ENCODE results near the gene NCAM2. TPM values are rescaled to one million over a fixed set of nuclear protein-coding genes. Genes with fewer than 3 reads are reported as not detected.

NCAM2 gene
- total RNA-seq, 3 donors from 2014 or later: 2.9 to 14.1 (median 4.0) TPM

DNA sequence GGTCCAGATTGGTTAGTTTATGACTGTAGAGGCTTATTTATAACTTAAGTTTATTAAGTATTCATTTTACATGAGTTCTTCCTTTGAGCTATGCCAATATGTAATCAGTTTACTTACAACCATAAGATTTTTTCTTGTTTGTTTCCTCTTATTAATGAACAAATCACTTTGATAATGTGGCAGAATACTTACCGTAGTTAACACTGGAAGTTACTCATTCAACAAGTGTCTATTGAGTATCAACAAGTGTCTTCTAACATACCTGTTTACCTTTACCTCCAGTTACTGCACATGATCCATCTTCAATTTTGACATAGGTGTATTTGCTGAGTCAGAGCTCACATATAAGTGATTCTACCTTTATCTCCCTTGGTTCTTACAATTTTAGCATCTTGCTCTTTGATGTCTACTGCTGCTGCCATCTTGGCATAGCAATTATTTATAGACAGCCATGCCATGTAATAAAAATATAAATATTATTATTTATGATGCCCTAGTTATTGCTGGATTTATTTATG lies 205.7 kb downstream of the NCAM2 start:
- ATAC-seq (no peak), DNase-seq (no peak)
- intact Hi-C loops (cut with DNase I, micrococcal nuclease): no loop called here
- H3K4me1 ChIP-seq (ENCODE audit: low read depth): no peaks in the 10 kb centered on the region
- H3K36me3 ChIP-seq (ENCODE audit: low read depth): no peaks in the 10 kb centered on the region
- no peak overlapping the region for H3K4me3 ChIP-seq
- TF ChIP-seq, protein P1, sequence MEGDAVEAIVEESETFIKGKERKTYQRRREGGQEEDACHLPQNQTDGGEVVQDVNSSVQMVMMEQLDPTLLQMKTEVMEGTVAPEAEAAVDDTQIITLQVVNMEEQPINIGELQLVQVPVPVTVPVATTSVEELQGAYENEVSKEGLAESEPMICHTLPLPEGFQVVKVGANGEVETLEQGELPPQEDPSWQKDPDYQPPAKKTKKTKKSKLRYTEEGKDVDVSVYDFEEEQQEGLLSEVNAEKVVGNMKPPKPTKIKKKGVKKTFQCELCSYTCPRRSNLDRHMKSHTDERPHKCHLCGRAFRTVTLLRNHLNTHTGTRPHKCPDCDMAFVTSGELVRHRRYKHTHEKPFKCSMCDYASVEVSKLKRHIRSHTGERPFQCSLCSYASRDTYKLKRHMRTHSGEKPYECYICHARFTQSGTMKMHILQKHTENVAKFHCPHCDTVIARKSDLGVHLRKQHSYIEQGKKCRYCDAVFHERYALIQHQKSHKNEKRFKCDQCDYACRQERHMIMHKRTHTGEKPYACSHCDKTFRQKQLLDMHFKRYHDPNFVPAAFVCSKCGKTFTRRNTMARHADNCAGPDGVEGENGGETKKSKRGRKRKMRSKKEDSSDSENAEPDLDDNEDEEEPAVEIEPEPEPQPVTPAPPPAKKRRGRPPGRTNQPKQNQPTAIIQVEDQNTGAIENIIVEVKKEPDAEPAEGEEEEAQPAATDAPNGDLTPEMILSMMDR (IDR thresholded peaks at IDR 0.05): no peak
- no peaks in the 10 kb centered on the region for H3K9me3 ChIP-seq

DNA sequence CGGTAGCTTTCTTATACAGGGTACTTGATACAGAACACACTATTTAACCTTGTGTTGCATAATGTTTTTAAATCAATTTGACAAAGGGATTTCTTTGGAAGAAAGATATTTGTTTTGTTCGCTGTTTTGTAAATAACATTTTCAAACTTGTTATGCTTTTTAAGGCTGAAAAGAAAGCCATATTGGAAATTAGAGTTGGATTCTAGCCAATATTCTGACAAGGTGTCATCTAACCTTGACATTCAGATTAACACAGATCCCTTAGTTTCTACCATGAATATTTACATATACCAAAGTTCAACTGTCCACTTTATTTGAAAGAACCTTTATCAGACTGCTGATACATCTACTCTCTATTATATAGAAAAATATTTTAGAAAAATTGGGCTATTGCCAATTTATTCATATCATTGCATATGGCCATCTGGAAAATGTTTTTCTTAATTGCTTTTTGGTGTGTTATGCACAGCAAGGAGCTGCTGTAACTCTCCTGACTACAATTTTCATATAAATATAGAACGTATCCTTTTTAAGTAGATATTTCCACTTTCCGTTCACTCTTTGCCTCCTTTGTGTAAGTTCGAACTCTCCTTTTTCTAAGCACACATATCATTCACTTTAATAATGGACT lies 206.3 kb downstream of the NCAM2 start:
- Histone ChIP-seq H3K9me3 (no peaks in the 10 kb centered on the region), H3K36me3 (ENCODE audit: low read depth) (no peaks in the 10 kb centered on the region), H3K4me3 (no peak overlapping the region), H3K4me1 (ENCODE audit: low read depth) (no peaks in the 10 kb centered on the region)
- DNase-seq (no peak), ATAC-seq (no peak)
- intact Hi-C loops (cut with DNase I, micrococcal nuclease): no loop called here
- TF ChIP-seq, protein P1 (IDR thresholded peaks at IDR 0.05): no peak

DNA sequence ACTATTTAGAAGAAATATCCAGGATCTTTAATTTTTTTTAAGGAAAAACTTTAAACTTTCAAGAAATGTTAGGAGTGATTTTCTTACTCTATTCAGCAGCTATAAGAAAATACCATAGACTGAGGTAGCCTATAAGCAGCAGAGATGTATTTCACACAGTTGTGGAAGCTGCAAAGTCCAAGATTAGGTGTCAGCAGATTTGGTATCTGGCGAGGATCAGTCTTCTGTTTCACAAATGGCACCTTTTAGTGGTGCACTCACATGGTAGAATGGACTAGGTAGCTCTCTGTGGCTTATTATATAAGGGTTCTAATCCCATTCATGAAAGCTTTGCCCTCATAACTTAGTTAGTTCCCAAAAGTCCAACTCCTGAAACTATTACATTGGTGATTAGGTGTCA lies 207.4 kb downstream of the NCAM2 start:
- intact Hi-C loops (cut with DNase I, micrococcal nuclease): no loop called here
- Histone ChIP-seq H3K4me3 (no peak overlapping the region), H3K4me1 (ENCODE audit: low read depth) (no peaks in the 10 kb centered on the region), H3K9me3 (no peaks in the 10 kb centered on the region), H3K36me3 (ENCODE audit: low read depth) (no peaks in the 10 kb centered on the region)
- DNase-seq: no peak
- TF ChIP-seq, protein P1 (IDR thresholded peaks at IDR 0.05): no peak
- ATAC-seq: no peak

DNA sequence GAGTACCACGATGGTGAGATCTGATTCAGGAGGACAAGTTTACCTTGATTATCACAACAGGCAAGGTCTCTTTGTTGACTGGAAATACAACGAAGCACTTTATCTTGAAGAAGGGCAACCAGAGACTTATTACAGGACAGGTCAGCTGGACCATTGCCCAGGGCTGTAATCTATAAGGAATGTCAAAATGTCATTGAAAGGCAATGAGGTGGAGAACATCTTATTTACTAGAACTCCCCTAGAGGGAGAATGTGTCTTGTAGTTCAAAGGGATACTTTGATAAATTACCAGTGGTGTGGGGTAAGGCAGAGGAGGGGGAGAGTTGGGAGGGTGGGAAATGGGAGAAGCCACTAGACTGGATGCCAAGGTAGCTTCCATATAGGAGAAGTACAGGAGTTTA lies 212.3 kb downstream of the NCAM2 start:
- no peaks in the 10 kb centered on the region for H3K36me3 ChIP-seq (ENCODE audit: low read depth)
- intact Hi-C loops (cut with DNase I, micrococcal nuclease): no loop called here
- no peak for ATAC-seq

GRCh38 chr21:21213297-21213696 lies 215.1 kb downstream of the NCAM2 start:
- Histone ChIP-seq H3K9me3 (peaks cover 4% of the 10 kb centered on the region), H3K4me1 (ENCODE audit: low read depth) (no peaks in the 10 kb centered on the region), H3K4me3 (no peak overlapping the region), H3K36me3 (ENCODE audit: low read depth) (no peaks in the 10 kb centered on the region)
- intact Hi-C loops (cut with DNase I, micrococcal nuclease): no loop called here
- DNase-seq (no peak), ATAC-seq (no peak)
- TF ChIP-seq, protein P1 (IDR thresholded peaks at IDR 0.05): no peak

More for the DNA sequence above, 212.3 kb downstream of the NCAM2 start:
- peaks cover 2% of the 10 kb centered on the region for H3K9me3 ChIP-seq
- H3K4me1 ChIP-seq (ENCODE audit: low read depth): no peaks in the 10 kb centered on the region
- no peak for DNase-seq
- TF ChIP-seq, protein P1 (IDR thresholded peaks at IDR 0.05): no peak
- H3K4me3 ChIP-seq: no peak overlapping the region
